HEK293 (cell line): ENCODE data around the gene RDH5.

ENCODE experiments used
- CTCF ChIA-PET: fragments of 350-600 bp; formaldehyde crosslinking; extraction: SDS; loops from one replicate; lab custom pipeline; 2021; ENCODE audit warnings: antibody characterized with exemption; lab: Yijun Ruan, JAX
- POLR2A ChIA-PET: fragments of 300-600 bp; formaldehyde crosslinking; extraction: SDS; loops from one replicate; lab custom pipeline; 2020; ENCODE audit warnings: antibody characterized with exemption, inconsistent platforms; lab: Yijun Ruan, JAX
- H3K27ac ChIP-seq: fragments of 200-500 bp; sonication (Bioruptor generic); 2 replicates; pipeline ENCODE4 v1.5.1; 2014; ENCODE audit warnings: low read depth, low read length, control low read depth, inconsistent platforms; ENCODE audit errors: extremely low read depth
- H3K36me3 ChIP-seq, 2 experiments: fragments of 200-500 bp in 1 of 2; sonication (Bioruptor generic) in 1 of 2; 1 replicate in 1 of 2; 2 replicates in 1 of 2; pipeline ENCODE4 v1.5.1; 2014 to 2017; ENCODE audit warnings: inconsistent platforms in 2 of 2, low read length in 2 of 2; ENCODE audit not compliant: control insufficient read depth in 2 of 2, insufficient read depth in 1 of 2
- H3K4me1 ChIP-seq: fragments of 200-500 bp; sonication (Bioruptor generic); 2 replicates; pipeline ENCODE4 v1.5.1; 2014; ENCODE audit warnings: mild to moderate bottlenecking, low read length, inconsistent platforms; ENCODE audit not compliant: control insufficient read depth, insufficient read depth
- H3K4me3 ChIP-seq: 2 replicates; pipeline ENCODE4 v1.5.1; 2011; ENCODE audit warnings: low read depth, mild to moderate bottlenecking, control low read depth, low read length, moderate library complexity
- H3K9me3 ChIP-seq: fragments of 200-500 bp; sonication (Bioruptor generic); 2 replicates; pipeline ENCODE4 v1.5.1; 2014; ENCODE audit warnings: low read depth, low read length, inconsistent platforms; ENCODE audit not compliant: control insufficient read depth, insufficient read depth
- EGR2 ChIP-seq: fragments of 450-650 bp; formaldehyde crosslinking; IDR thresholded peaks from 2 replicates; pipeline ENCODE4 v1.5.1; 2016; ENCODE audit warnings: low read depth, missing biosample characterization, missing genetic modification characterization
- GLIS2 ChIP-seq: fragments of 450-650 bp; formaldehyde crosslinking; IDR thresholded peaks from 2 replicates; pipeline ENCODE4 v1.5.1; 2016; ENCODE audit warnings: missing biosample characterization, missing genetic modification characterization
- HIC1 ChIP-seq: fragments of 450-650 bp; formaldehyde crosslinking; IDR thresholded peaks from 2 replicates; pipeline ENCODE4 v1.5.1; 2016; ENCODE audit warnings: missing biosample characterization, missing genetic modification characterization
- HOXC10 ChIP-seq: sonication (generic); formaldehyde crosslinking; IDR thresholded peaks from 2 replicates; pipeline ENCODE4 v1.8.1; 2023; ENCODE audit warnings: mild to moderate bottlenecking, missing genetic modification reagents
- KLF10 ChIP-seq: fragments of 450-650 bp; IDR thresholded peaks from 2 replicates; pipeline ENCODE4 v1.5.1; 2018; ENCODE audit warnings: missing biosample characterization, mild to moderate bottlenecking, missing genetic modification characterization
- PRDM10 ChIP-seq: fragments of 450-650 bp; formaldehyde crosslinking; IDR thresholded peaks from 2 replicates; pipeline ENCODE4 v1.5.1; 2016; ENCODE audit warnings: missing biosample characterization, missing genetic modification characterization
- PRDM6 ChIP-seq: fragments of 450-650 bp; formaldehyde crosslinking; IDR thresholded peaks from 2 replicates; pipeline ENCODE4 v1.5.1; 2017; ENCODE audit warnings: missing biosample characterization, missing genetic modification characterization
- YY1 ChIP-seq: fragments of 450-650 bp; formaldehyde crosslinking; IDR thresholded peaks from 2 replicates; pipeline ENCODE4 v1.5.1; 2018; ENCODE audit warnings: missing biosample characterization, missing genetic modification characterization
- ZBTB11 ChIP-seq: fragments of 450-650 bp; formaldehyde crosslinking; conservative IDR thresholded peaks from 2 replicates; pipeline ENCODE4 v1.5.1; 2016; ENCODE audit warnings: low read depth, missing biosample characterization, missing genetic modification characterization
- ZNF155 ChIP-seq: fragments of 450-650 bp; formaldehyde crosslinking; IDR thresholded peaks from 2 replicates; pipeline ENCODE4 v1.5.1; 2016; ENCODE audit warnings: missing biosample characterization, missing genetic modification characterization
- ZNF16 ChIP-seq: fragments of 450-650 bp; formaldehyde crosslinking; IDR thresholded peaks from 2 replicates; pipeline ENCODE4 v1.5.1; 2016; ENCODE audit warnings: low read depth, missing biosample characterization, missing genetic modification characterization
- ZNF184 ChIP-seq: fragments of 450-650 bp; IDR thresholded peaks from 2 replicates; pipeline ENCODE4 v1.5.1; 2018; ENCODE audit warnings: missing biosample characterization, mild to moderate bottlenecking, missing genetic modification characterization
- ZNF23 ChIP-seq: fragments of 450-650 bp; formaldehyde crosslinking; IDR thresholded peaks from 2 replicates; pipeline ENCODE4 v1.5.1; 2016; ENCODE audit warnings: missing biosample characterization, missing genetic modification characterization, borderline replicate concordance
- ZNF274 ChIP-seq, 2 experiments: fragments of 200-500 bp in 1 of 2; fragments of 450-650 bp in 1 of 2; sonication (Bioruptor generic) in 1 of 2; formaldehyde crosslinking in 1 of 2; IDR thresholded peaks; 2 replicates each; pipeline versions ENCODE4 v1.5.1 to v1.6.1; 2014 to 2016; ENCODE audit warnings: borderline replicate concordance in 1 of 2, inconsistent platforms in 1 of 2, low read length in 1 of 2, missing biosample characterization in 1 of 2, missing genetic modification characterization in 1 of 2
- ZNF341 ChIP-seq: fragments of 450-650 bp; formaldehyde crosslinking; IDR thresholded peaks from 2 replicates; pipeline ENCODE4; 2016; ENCODE audit warnings: low read depth, missing biosample characterization, missing genetic modification characterization
- ZNF555 ChIP-seq: fragments of 450-650 bp; formaldehyde crosslinking; conservative IDR thresholded peaks from 2 replicates; pipeline ENCODE4 v1.5.1; 2017; ENCODE audit warnings: missing biosample characterization, mild to moderate bottlenecking, missing genetic modification characterization, inconsistent platforms
- ZNF585B ChIP-seq: fragments of 450-650 bp; formaldehyde crosslinking; IDR thresholded peaks from 2 replicates; pipeline ENCODE4 v1.5.1; 2016; ENCODE audit warnings: missing biosample characterization, missing genetic modification characterization
- ZNF660 ChIP-seq: fragments of 450-650 bp; IDR thresholded peaks from 2 replicates; pipeline ENCODE4 v1.5.1; 2018; ENCODE audit warnings: missing biosample characterization, mild to moderate bottlenecking, missing genetic modification characterization
- ZNF677 ChIP-seq: fragments of 450-650 bp; IDR thresholded peaks from 2 replicates; pipeline ENCODE4 v1.5.0; 2018; ENCODE audit warnings: missing biosample characterization, mild to moderate bottlenecking, missing genetic modification characterization, moderate library complexity
- ZNF692 ChIP-seq: fragments of 450-650 bp; formaldehyde crosslinking; IDR thresholded peaks from 2 replicates; pipeline ENCODE4 v1.5.1; 2016; ENCODE audit warnings: missing biosample characterization, missing genetic modification characterization
- ZNF843 ChIP-seq: fragments of 450-650 bp; formaldehyde crosslinking; IDR thresholded peaks from 2 replicates; pipeline ENCODE4 v1.5.1; 2016; ENCODE audit warnings: missing biosample characterization, missing genetic modification characterization

RDH5 gene

GRCh38 chr12:55706568-55707218 lies 13.5 kb upstream of the RDH5 start:
- Histone ChIP-seq H3K36me3 (no peaks in the 10 kb centered on the region), H3K27ac (no peak overlapping the region), H3K4me1 (no peaks in the 10 kb centered on the region; the same call in 1 of the 2 replicates), H3K9me3 (no peaks in the 10 kb centered on the region), H3K4me3 (peak overlapping the region; percentile 48)
- TF ChIP-seq ZNF843 (tag by site-specific recombination) (no peak), EGR2 (tag by site-specific recombination) (no peak), ZNF585B (no peak), ZNF692 (tag by site-specific recombination) (no peak), PRDM6 (tag by site-specific recombination) (no peak), ZNF660 (tag by site-specific recombination) (no peak), KLF10 (no peak), ZNF677 (tag by site-specific recombination) (no peak), PRDM10 (no peak), HOXC10 (no peak), ZBTB11 (tag by site-specific recombination) (no peak), GLIS2 (no peak), ZNF555 (tag by site-specific recombination) (no peak)
- POLR2A ChIA-PET = interaction anchor here (0.6 to 2.4 kb wide), 11 partner anchors 10 to 267 kb away, joined by 3 to 12 read pairs (median 4); partner anchors contain the start of genes CD63, ORMDL2, RAB5B and SARNP
- CTCF ChIA-PET = interaction anchor here (0.6 to 3.5 kb wide), 15 partner anchors 9 to 750 kb away, joined by 3 to 21 read pairs (median 6); partner anchors contain the start of genes BLOC1S1, CD63 and RDH5

- POLR2A ChIA-PET = interaction anchor here (0.6 to 2.4 kb wide), 7 partner anchors 13 to 267 kb away, joined by 3 to 12 read pairs (median 3); partner anchors contain the start of genes CD63, ORMDL2, RAB5B and SARNP
- Histone ChIP-seq H3K27ac (no peak overlapping the region; the same call in 1 of the 2 replicates), H3K4me1 (no peaks in the 10 kb centered on the region; the same call in 1 of the 2 replicates), H3K9me3 (no peaks in the 10 kb centered on the region), H3K4me3 (peak overlapping the region; percentile 48), H3K36me3 (no peaks in the 10 kb centered on the region)
- CTCF ChIA-PET = interaction anchor here (0.6 to 3.5 kb wide), 6 partner anchors 10 to 50 kb away, joined by 3 to 21 read pairs (median 6); partner anchors contain the start of gene RDH5
- TF ChIP-seq ZNF341 (tag by site-specific recombination) (peak; percentile 35), ZNF155 (tag by site-specific recombination) (no peak), ZNF23 (tag by site-specific recombination) (no peak), ZNF16 (tag by site-specific recombination) (no peak), ZNF274 (IDR thresholded peaks at IDR 0.05; ENCODE audit: low read length) (no peak), ZNF274 (tag by site-specific recombination; IDR thresholded peaks at IDR 0.05; ENCODE audit: borderline replicate concordance) (no peak), ZNF184 (no peak), YY1 (tag by site-specific recombination) (no peak), HIC1 (tag by site-specific recombination) (no peak)
Measured at GRCh38 chr12:55707219-55707671, 12.9 kb upstream of the RDH5 start.
